GM19467 (cell line): ENCODE data around the gene MCTP2.
A peak's percentile ranks its signal among the peaks of the same experiment; 100 is the strongest.
"Not testable (repeated sequence)": the region's sequence is repeated elsewhere in the genome, so short reads cannot be mapped to it uniquely, and the experiment has no call there.

Experiments
- ATAC-seq: cut with Tn5 transposase; IDR thresholded peaks from one replicate; pipeline ENCODE4 v1.9.1; 2021; ENCODE audit warnings: mild to moderate bottlenecking, moderate library complexity; ENCODE audit not compliant: unreplicated experiment

Gene MCTP2

DNA sequence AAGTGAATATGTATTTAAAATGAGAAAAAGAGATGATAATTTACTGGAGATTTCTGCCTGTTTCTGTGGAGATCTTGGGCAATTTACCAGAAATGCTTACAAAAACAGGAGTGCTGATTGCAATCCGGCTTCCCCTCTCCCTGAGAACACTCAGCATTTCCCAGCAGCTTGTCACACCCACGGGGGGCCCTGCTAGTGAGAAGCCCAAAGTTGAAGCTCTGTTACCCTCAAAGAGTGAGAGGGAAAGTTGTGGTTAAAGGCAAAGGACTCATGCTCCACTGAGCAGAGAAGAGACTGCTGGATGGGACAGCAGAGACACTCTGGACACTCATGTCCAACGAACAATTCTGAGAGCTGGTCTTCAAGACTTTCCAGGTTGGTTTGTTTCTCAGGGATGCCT is 2.9 kb downstream of the MCTP2 start:
- no peak for ATAC-seq

DNA sequence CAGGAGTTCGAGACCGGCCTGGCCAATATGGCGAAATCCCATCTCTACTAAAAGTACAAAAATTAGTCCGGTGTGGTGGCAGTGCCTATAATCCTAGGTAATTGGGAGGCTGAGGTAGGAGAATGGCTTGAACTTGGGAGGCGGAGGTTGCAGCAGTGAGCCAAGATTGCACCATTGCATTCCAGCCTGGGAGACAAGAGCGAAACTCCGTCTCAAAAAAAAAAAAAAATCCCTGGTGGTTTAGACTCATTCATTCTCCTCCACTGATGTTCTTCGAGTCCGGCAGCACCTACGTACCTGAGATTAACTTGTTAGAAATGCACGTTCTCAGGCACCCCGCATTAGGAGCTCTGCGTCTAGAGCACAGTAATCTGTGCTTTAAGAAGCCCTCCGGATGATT is 3.7 kb downstream of the MCTP2 start:
- ATAC-seq: no peak

DNA sequence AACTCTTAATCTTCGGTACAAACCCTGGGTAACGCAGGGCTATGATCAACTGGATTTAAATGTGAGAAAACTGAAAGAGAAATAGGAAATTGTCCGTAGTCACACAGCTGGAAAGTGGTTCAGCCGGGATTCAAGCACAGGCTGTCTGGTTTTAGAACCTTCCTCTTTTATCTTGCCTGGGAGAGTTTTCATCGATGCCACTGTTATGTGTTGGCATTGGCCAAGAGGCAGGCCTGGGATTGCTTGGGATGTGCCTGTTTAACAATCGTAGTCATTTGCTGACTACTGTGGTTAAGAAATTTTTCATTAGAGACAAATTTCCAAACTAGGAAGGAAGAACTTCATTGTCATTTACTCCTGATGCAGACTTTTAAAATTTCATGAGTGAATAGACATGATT is 4.3 kb downstream of the MCTP2 start:
- no peak for ATAC-seq

DNA sequence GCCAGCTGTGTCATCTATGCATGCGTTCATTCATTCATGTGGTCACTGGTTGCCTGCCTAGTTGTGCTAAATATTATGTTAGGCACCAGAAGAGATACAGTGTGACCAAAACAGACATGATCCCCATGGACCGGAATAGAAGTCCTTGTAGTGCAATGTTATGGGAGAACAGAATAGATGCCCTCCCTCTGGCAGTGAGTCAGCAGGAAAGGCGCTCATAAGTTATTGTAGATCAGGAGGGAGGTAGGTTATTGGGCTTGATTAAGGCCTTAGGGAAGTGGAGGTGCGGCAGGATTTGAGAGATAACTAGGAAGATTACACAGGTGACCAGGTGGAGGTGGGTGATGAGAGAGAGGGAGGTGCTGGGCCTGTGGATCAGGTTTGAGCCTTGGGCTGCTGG is 5.2 kb downstream of the MCTP2 start:
- no peak for ATAC-seq

DNA sequence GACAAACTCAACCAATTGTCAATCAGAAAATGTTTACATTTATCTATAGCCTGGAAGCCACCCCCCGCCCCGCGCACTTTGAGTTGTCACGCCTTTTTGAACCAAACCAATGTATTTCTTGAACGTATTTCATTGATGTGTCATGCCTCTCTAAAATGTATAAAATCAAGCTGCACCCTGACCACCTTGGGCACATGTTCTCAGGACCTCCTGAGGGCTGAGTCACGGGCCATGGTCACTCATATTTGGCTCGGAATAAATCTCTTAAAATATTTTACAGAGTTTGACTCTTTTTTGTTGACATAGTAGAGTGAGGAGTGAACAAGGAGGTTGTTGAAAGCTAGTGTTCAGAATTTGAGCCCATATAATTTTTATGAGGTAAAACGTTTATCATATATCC is 6.5 kb downstream of the MCTP2 start:
- ATAC-seq: no peak

DNA sequence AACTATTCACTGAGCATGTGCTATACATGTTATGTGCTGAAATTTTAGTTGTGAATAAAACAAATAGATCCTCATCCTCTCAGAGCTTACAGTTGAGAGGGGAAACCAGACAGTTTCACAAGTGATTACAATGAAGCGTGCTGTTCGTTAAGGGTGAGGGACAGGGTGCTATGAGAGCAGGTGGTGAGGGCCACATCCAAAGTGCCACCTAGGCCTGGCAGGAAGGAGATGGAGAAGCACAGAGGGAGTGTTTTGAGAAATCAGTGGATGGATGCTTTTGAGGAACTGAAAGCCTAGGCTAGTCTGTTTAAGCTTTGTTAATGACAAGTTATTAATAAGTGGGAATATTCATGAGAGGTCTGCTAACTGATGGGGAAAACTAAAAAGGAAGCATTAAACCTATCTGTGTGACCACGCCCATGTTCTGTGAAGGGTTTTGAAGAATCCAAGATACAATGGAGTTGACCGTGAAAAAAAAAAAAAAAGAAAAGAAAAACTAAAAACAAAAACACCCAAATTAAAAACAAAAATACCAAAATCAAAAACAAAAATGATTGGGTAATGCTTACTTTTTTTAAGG is 7.3 kb downstream of the MCTP2 start:
- ATAC-seq: peak; percentile 64

DNA sequence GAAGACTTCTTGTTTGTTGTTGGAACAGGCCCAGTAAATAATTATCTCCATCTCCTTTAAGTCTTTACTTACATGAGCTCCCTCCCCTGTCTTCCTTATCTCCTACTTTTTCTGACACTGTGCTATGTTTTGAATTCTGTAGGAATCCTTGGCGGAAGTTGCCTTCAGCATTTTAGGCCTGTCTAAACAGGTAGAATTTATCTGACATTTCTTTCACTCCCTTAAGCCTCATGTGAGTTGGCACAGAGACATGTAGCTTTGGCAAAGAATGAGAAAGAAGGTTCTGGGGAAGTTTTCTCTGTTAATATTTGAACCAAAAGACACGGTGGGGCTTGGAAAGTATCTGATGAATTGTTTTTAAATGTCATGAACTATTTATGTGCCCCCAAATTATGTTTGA is 8.1 kb downstream of the MCTP2 start:
- no peak for ATAC-seq

DNA sequence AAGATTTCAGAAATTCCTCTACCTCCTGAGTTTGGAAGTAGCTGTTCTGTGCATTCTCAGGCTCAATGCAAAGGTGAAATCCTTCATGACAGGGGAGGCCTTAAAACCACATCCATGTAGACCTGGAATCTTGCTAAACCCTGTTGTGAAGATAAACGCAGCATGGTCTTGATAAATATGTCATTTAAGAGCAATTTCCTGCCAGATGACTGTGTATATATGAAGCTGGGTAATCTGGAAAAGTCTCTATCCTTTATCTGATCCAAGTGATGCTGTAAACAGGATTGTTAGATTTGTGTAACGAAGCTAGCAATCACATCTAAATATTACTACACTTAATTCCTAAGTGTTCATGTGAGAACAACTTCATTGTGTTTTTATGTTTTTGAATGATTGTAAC is 9.1 kb downstream of the MCTP2 start:
- no peak for ATAC-seq

DNA sequence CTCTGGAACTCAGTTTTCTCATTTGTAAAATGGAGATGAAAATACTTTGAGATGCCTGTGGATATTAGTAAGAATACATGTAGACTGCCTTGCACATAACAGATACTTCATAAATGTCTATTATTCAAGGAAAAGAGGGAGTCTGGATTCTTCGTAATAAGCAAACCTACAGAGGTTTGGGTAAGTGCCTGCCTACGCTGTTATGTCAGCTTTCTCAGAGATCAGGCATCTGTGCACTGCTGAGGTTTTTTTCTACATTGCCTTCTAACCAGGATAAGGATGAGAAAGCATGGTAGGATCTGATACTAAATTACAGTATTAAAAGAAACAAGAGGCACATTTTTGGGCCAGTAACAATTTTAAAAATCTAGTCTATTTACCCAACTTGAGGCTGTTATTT is 10.9 kb downstream of the MCTP2 start:
- ATAC-seq: no peak

DNA sequence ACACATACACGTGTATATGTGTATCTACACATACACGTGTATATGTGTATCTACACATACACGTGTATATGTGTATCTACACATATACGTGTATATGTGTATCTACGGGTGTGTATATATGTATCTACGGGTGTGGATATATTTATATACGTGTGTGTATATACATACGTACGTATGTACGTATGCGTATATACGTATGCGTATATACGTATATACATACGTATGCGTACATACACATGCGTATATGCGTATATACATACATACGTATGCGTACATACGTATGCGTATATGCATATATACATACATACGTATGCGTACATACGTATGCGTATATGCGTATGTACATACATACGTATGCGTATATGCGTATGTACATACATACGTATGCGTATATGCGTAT is 11.6 kb downstream of the MCTP2 start:
- not testable (repeated sequence) for ATAC-seq

DNA sequence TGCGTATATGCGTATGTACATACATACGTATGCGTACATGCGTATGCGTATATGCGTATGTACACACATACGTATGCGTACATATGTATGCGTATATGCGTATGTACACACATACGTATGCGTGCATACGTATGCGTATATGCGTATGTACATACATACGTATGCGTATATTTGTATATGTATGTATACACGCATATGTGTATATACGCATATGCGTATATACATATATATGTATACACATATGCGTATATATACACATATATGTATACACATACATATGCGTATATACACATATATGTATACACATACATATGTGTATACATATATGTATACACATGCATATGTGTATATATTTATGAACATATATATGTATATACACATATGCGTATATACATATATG is 12.1 kb downstream of the MCTP2 start:
- ATAC-seq: no peak

DNA sequence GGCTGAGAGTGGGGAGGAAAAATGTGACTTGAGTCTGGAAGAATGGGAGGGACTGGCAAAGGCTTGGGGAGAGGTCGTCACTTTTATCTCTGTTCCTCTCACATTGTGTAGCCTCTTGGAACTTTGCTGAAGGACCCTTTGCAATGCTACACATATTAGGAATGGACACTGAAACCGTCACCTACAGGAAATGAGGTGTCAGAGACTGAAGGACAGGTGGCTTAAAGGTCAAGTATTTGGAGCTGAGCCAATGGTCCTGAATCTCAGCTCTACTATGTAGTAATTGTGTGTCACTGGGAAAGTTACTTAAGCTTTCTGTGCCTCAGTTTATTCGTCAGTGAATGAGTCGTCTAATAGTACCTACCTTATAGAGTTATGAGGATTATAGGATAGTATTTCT is 14.7 kb downstream of the MCTP2 start:
- ATAC-seq: no peak

DNA sequence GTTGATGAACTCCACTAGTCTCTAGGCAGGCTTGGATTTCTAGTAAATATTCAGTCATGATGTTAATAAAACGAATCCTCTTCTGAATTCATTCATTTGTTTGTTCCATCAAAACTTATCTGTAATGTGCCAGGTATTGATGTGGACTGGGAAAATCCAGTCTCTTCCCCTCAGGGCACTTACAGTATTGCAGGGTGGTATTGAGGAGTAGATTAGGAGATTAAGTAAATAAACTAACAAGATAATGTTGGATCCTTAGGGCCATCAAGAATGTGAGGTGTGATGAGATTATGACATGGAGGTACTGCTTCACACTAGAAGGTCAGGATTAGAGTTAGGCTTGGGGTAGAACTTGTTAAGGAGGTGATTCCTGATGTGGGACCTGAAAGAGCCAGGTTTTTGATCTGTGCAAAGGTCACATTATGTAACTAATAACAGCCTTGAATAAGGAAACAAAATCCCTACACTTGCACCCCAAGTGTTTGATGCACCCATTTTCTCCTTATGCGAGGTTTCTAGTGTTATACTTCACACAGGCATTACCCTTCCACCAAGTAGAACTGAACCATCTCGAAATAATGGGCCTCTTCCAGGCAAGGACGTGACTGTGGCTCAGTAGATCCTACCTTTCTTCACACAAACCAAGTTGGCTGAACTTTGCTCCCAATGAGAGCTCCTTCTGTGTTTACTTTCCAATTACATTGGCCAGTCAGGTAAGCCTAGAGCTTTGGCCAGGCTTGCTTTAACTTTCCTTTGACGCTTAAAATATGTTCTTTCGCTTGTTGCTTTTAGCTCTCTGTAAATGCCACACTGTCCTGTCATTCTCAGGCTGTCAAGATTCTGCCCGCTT is 16.7 kb downstream of the MCTP2 start:
- no peak for ATAC-seq

DNA sequence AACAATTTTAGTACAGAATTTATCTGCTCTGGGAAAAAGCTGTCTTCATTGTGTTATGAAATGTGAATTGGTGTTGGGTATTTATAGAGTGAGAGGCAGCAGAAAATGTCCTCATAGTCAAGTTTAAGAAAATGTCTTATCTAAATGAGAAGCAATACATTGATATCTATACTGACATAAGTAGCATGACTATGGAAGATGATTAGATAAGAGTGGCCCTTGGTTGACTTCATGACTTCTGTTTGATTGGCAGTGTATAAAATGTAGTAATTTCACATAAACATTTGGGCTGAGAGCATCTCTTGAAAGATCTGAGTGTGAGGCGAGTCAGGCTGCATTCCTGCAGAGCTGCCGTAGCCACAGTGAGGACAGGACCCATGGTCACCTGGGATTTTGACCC is 19.4 kb downstream of the MCTP2 start:
- ATAC-seq: no peak

DNA sequence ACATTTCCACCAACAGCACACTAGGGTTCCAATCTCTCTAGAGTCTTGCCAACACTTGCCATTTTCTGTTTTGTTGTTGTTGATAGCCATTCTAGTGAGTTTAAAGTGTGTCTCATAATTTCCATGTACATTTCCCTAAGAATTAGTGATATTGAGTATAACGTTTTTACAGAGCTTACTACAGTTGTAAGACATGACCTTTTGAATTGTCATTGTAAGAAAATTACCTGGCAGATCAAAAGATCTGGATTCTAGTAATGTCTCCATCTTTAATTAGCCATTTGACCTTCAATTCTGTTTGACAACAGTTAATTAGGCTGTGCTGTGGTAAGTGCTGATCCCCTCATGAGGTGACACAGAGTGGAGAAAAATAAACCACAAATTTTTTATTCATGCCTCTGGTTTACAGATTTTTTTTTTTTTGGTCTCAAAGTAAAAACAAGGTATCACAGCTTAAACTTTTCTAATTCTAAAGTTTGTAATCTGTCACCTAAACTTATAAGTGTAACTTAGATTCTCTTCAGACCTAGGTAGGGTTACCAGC is 20.9 kb downstream of the MCTP2 start:
- ATAC-seq: no peak

DNA sequence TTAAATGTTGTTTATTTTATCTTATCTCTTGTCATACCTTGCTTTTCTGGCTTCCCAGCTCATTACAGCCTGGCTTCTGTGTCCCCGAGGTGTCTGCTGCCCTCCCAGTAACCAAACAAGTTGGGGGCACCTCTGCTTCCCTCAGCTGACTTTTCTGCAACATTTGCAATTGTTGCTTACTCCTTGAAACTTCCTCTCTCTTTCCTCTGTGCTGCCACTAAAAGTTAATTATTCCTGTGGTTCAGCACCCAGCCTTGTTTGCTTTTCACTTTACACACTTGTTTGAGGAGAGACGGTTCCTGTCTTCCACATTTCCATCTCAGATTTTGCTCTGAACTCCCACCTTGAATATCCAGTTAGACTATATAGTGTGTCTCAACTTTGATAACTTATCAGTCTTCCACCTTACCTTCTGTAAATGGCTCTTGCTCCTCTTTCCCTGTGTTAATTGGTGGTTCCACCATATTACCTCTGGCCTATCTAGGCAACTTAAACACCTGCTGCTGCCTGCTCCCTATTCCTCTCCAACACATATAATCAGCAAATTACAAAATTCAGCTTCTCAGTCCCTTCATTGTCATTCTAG is 21.6 kb downstream of the MCTP2 start:
- ATAC-seq: no peak

DNA sequence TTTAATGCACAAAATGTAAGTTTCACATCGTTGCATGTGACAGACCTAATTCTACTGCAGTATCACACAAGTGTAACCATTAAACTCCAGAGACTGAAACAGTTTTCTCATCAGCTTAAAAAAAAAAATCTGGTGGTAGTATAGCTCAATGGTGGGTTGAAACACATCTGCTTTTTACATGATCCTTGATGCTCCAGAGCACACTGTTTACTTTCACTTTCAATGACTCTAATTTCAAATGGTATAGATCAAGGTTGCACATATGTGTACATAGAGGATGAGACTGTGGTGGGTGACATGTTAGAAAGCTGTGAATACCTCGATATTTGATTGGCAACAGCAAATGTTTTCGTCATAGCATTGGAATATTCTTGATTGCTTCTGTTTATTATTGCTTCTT is 22.4 kb downstream of the MCTP2 start:
- peak; percentile 50 for ATAC-seq

DNA sequence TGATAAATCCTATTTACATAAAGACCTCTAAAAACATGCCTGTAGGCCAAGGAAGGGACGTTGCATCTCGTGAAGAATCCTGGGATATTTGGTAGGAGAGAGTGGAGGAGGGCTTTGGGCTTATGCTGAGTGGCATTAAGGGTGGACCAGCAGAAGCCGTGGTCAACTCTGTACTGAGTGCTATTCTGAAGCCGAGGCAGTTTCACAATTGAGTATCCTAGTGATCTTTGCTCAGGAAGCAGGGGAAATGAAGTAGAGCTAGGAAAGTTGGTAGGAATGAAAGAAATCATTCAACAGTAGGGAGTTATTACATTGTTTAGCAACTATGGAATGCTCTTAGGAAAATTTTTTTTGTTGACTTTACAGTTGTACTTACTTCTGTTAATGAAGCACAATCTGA is 24.2 kb downstream of the MCTP2 start:
- ATAC-seq: no peak

DNA sequence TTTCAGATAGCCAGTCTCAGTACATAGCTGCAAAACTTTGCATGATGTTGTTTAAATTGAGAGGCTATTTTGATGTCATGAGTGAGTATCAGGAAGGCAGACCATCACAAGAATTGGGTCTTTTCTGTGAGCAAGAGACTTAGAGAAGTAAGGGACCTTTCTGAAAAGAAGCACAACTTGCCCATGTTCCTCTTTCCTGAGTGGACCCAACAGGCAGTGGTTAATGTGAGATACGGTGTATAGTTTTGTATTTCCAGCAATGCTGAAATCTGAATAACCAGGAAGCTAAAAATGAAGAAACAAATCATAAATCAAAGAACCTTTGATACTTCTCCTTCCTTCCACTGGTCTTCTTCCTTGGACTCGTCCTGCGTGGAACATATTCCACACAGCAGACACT is 25.1 kb downstream of the MCTP2 start:
- no peak for ATAC-seq

DNA sequence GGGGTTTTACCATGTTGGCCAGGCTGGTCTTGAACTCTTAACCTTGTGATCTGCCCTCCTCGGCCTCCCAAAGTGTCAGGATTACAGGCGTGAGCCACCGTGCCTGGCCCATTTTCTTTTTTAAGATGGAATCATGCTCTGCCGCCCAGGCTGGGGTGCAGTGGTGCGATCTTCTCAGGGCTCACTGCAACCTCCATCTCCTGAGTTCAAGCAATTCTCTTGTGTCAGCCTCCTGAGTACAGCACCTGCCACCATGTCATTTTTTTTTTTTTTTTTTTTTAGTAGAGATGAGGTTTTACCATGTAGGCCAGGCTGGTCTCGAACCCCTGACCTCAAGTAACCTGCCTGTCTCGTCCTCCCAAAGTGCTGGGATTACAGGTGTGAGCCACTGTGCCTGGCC is 26.4 kb downstream of the MCTP2 start:
- peak; percentile 4 for ATAC-seq

DNA sequence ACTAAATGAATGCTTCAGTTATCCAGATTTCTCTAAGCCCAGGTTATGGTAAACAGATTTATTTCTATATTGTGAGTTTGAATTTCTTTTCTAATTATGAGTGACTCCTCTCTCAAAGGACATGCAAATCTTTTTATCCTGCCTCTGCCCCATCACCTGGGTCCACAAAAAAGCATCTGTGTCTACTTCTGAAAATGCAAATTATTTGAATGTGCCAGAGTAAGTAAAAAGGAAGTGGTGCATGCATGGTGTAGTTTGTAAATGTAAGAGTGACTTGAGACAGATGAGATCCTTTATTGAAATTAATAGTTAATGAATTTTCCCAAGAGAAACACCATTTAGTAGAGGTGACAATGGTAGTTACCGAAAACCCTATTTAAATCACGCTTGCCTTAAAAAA is 26.9 kb downstream of the MCTP2 start:
- ATAC-seq: peak; percentile 63

DNA sequence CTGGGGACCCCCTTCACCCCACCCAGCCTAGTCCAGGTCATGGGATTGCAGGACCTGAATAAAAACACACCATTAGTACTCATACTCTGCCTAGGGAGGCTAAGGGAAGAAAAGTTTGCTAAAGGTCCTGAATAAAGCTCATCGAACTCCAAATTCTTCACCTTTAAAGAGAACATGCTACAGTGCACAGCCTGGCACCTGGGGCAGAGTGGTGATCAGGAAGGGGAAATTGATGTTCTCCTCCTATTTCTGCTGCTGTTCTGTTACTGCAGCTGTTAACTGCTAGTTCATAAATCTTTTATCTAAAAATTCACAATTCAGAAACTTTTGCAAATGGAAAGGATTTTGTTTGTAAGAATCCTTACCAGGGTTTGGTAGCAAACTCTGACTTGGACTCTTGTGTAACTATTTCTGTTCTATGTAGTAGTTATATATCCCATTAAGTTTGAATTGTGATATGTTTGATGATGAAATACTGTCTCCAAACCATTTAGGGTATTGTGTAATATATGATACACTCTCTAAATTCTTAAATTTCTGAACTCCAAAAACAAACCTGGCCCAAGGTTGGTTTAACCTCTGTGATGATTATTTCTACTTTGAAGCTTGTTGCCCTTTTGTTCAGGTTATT is 27.9 kb downstream of the MCTP2 start:
- ATAC-seq: no peak
